Left forelimb (tissue), 1 donor: ENCODE data around the gene CBX7.
"Not testable (repeated sequence)": the region's sequence is repeated elsewhere in the genome, so short reads cannot be mapped to it uniquely, and the experiment has no call there.

ENCODE experiments used
- DNase-seq: peaks from one replicate; pipeline ENCODE4 v3.0.0-alpha.2; 2018; ENCODE audit warnings: low spot score

The CBX7 gene

DNA sequence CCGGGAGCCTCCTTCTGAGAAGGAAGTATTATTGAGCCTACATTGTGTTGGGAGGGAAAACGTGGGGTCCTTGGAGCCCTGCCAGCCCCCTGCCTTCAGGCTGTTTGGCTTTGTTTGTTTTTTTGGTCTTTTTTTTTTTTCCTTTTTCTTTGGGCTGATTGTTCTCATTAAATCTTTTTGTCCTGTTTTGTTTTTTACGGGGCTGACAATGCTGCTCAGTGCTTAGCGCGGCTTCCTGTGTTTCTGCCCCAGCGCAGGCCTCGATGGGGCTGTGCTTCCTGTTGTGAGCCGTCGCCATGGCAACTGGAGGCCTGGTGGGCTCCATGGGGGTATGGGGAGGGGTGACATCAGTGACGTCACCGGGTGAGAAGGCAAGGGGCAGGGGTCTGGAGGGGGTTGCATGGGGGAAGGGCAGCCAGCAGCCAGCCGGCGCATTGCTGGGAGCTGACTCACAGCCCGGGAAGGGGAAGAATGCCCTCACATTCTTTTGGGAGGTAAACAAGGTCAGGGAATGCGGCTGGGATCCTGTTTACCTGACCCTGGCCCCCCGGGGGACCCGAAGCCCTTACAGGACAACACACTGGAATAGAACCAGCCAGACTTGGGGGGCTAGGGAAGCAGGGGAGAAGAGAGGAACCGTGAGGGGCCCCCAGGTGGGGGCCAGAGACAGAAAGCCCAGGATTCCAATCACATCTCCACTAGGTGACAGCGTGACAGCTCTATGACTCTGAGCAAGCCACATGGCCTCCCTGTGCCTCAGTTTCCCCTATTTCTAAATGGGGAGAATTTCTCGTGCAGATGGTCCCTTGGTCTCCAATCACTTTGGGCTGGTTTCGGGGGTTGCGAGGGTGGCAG lies 22.2 kb upstream of the CBX7 start:
- peak; percentile 80 for DNase-seq

DNA sequence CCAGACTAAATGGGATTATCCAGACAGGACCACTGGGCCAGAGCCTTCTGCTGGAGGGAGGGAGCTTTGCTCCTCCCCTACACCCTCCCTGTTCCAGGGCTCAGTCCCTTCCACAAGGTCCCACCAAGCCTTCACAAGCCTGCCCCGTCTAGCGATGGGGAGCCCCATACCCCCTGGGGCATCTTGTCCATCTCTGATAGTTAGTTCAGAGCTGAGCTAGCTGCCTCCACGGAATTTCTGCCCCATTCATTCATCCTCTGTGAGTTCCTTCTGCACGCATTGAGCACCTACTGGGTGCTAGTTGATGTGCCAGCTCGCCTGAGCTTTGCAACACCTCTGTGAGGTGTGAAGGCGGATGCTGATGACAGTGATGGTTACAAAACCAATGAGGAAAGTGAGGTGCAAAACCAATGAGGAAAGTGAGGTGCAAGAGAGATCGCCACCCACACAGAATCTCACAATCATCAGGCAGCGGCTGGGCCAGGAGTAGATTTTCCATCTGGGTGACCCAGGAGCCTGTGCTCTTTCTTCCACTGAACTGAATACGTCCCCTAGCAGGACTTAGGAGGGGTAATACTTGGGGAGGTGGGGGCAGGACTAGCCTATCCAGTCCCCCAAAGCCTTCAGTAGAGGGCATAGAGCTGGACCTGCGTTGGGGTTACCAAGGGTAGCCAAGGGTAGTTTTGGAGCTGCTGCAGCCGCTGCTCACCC lies 21.5 kb upstream of the CBX7 start:
- DNase-seq: no peak

DNA sequence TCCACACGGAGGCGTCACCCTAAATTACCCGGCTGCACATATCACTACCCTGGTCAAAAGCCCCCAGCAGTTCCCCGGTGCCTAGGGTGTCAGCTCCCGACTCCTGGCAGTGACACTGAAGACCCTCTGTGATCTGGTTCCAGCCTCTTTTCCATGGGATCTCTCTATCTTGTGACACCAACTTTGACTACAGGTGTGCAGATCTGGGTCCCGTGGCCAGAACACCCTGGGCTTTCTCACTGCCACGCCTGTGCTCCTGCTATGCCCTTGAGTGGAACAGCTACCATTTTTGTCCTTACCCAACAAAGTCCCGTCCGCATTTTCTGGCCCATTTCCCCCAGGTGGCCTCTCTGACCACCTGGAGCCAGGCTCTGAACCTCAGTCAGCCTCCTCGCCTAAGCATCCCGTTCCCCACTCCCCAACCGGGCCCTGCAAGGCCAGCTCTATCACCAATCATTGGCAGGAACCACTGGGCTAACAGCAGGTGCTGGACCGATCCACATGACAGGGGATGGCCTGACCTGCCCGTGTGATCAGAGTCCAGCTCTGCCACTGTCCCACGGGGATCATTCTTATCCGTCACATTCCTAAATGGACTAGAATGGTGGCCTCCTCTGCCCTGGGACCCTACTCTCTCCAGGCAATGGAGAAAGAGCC lies 20.7 kb upstream of the CBX7 start:
- no peak for DNase-seq

DNA sequence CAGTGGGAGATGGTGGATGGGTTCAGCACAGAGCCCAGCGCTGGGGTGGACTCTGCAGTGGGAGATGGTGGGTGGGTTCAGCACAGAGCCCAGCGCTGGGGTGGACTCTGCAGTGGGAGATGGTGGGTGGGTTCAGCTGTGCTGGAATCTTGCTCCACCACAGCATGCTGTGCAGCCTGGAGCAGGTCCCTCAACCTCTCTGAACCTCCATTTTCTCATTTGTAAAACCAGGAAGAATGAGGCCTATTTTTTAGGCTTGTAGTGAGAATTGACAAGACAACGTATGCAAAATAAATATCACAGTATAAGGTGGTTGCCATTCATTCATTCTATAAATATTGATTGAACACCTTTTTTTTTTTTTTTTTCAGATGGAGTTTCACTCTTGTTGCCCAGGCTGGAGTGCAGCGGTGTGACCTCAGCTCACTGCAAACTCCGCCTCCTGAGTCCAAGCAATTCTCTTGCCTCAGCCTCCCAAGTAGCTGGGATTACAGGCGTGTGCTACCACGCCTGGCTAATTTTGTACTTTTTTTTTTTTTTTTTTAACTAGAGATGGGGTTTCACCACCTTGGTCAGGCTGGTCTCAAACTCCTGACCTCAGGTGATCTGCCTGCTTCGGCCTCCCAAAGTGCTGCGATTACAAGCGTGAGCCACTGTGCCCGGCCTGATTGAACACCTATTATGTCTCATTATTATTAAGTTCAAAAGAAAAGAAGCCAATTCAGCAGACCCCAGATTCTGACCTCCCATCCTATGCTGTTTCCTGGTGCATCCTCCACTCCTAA lies 20.0 kb upstream of the CBX7 start:
- not testable (repeated sequence) for DNase-seq

DNA sequence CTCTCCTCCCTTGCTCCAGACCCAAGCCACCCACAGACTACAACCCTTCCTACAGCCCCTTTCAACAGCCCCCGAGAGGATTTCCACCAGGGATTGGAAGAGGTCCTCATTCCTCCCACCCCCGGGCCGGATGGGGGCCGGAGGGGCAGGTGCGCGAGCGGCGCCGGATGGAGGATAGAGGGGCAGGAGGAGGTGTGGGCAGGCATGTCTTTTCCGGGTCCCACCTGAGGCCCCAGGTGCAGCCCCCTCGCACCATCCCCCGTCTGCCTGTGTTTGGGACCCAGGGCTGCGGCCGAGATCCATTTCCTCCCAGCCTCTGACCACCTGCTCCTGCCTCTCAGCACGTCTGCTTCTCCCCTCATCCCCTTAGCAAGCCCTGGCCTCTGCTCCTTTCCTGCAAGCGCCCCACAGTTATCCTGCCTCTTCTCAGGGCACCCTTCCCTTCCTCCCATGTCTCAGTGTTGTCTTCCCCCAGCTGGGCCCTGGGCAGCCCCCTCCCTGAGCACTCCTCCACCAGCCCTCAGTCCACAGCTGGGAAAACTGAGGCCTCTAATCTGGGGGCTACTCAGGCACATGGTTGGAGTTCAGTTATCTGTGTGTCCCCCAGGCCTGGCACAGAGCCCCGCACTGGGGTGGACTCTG lies 19.3 kb upstream of the CBX7 start:
- DNase-seq: no peak

DNA sequence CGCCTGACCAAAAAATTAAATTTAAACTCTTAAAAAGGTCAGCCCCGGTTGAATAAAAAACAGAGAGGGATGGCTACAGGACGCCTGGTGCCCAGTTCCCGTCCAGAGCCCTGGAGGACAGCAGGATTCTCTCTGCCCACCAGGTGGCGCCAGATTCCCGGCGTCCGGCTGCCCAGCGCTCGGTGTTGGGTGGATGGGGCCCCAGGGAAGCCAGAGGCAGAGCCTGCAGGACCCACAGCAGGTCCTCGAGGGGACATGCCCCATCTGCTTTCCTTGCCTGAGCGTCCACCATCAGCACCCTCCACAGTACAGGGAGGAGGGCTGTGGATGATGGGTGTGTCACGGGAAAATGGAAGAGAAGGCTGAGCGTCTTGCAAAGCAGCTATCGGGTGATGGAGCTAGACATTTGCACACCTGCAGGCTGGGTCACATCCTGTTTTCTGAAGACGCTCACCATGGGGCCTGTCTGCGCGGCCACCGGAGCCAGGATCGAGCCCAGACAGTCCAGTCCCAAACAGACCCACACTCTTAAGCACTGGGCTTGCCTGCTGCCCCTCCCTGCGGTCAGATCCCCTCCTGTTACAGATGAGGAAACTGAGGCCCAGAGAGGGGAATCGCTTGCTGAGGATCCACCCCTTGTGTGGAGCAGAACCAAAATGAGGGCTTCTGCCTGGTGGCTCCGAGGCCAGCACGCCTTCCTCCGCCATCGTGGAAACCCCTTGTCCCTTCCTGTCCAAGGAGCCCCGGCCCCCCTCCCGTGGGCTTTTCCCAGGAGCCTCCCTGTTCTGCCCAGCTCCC lies 18.5 kb upstream of the CBX7 start:
- DNase-seq: peak; percentile 90

DNA sequence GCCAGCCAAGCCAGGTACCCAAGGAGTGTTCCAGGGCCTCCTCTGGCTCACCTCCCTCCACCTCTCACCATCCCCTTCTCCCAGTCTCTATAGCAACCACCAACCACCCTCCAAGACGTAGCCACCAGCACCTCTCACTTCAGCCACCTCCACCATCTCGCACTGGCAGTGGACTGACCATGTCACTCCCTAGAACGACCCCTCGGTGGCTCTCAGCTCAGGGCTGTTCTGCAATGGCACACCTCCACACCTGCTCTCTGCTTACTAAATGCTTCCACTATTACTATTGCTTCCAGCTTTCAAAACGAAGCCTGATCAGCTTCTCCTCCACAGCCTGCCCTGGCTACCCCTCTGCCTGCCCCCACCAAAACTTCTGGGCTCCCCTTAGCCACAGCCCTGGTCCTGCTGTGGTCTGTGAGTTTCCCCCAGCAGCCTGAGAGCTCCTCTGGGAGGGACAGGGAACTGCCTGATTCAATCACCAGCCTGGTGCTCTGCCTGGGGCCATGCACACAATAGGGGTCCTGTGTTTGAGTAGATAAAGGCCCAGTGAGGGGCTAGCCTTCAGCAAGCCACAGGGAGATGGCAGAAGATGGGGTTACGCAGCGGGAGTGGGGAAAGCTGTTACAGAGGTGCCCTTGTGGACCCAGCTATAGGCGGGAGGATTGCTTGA lies 17.5 kb upstream of the CBX7 start:
- no peak for DNase-seq

DNA sequence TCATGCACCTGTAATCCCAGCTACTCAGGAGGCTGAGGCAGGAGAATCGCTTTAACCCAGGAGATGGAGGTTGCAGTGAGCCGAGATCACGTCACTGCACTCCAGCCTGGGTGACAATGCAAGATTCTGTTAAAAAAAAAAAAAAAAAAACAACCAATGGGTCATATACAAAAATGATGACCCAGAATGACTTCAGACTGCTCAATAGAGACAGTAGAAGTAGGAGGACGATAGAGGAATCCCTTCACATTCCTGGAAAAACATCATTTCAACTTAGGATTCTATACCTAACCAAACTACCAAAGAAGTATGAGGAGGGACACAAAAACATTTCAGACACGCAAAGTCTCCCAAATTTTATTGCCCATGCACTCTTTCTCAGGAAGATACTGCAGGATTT lies 14.1 kb upstream of the CBX7 start:
- no peak for DNase-seq

DNA sequence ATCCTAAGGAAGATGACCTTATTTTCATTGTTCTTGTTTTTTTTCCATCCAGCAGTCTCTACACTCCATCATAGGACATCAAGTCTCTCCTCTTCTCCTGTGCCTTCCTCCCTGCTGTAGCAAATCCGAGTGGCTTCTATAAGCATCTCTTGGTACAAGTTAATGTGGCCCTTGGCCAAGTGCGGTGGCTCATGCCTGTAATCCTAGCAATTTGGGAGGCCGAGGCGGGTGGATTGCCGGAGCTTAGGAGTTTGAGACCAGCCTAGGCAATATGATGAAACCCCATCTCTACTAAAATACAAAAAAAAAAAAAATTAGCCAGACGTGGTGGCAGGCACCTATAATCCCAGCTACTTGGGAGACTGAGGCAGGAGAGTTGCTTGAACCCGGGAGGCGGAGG lies 3.6 kb upstream of the CBX7 start:
- DNase-seq: not testable (repeated sequence)

DNA sequence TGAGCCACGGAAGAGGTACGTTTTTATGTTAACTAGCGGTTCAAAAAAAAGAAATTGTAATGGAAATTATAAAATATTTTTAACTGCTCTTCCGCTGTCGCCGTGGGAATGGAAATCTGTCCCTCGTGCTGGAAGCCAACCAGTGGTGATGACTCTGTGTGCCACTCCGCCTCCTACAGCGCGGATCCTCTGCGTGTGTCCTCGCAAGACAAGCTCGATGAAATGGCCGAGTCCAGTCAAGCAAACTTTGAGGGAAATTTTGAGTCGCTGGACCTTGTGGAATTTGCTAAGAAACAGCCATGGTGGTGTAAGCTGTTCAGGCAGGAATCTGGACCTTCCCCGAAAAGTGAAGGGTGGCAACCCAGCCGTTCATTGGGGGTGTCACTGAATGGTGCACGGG lies 2.9 kb upstream of the CBX7 start:
- DNase-seq: no peak

DNA sequence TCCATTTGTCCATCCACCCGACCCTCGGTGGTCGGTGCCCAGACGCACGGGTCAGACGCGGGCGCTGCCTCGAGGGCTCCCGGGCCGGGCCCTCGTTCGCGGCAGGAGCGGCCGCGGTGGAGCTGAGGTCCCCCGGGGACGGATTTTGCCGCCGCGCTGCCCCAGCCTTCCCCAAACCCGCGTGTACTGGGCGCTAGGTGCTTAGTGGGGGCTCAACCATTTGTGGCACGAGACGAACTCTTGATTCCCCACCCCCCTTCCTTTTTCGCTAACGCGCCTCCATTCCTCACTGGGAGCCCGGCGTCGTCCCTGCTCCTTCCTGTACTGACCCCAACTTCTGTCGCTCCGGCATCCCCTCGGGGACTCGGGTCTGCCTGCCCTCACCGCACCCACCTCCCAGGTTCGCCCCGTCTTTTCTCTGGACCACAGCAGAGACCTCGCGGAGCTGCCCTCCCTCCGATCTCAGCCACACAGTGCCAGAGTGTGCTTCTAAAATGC lies 789 bp upstream of the CBX7 start:
- no peak for DNase-seq

DNA sequence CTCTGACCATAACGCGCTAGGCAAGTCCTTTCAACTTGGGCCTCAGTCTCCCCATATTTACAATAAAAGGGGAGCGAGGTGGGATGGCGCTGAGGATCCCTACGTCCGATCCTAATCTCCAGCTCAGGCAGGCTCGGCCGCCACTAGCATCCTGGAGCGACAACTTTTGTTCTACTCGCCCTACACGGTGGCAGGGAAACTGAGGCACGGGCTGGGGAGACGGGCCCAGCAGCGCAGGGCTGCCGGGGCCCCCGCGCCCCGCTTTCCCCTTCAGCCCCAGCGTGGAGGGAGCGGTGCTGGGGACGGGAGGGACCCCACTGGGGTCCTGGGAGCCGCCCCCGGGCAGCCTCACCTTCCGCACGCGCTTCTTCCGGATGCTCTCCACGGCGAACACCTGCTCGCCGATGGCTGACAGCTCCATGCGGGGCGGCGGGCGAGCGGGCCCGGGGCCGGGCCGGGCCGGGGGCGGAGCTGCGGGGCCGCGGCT lies 413 bp downstream of the CBX7 start:
- DNase-seq: no peak

DNA sequence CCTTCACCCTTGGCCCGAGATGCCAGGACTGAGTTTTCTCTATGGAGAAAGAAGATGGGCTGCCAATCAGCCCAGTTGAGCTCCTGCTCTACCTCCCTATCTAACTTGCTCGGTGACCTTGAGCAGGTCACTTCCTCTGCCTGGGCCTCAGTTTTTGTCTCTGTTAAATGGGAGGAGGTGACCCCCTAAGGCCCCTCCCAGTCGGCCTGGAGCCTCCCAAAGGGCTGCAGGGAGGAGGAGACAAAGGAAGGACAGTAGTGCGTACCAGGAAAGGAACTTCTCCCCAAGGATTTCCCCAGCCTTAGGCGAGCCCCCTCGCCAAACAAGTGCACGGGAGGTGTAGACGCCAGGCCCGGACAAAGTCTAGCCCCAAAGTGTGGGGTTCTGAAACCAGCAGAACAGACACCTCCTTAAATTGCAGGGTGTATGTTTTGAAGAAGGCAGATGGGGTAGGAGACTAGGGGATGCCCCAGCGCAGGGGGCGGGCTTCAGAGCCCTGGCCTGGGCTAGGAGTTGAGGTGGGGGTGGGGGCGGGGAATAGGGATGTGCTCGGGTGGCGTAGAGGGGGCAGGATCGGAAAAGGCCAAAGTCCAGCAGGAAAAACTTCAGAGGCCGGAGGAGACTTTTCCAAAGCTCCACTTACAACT lies 1.0 kb downstream of the CBX7 start:
- DNase-seq: no peak

DNA sequence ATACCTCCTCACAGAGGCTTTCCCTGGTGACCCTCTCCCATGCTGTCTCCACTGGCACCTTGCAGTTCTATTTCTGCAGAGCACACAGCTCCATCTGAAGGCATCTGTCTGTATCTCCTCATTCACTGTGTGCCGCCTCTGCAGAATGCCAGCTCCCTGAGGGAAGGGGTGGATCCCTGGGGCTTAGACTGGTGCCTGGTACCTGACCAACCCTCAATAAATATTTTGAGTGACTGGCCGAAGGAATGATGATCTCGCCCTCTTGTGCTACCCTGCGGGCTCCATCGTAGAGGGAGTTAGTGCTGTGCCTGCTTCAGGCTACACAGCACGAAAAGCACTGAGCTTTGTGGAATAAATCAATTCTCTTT lies 1.6 kb downstream of the CBX7 start:
- DNase-seq: no peak

DNA sequence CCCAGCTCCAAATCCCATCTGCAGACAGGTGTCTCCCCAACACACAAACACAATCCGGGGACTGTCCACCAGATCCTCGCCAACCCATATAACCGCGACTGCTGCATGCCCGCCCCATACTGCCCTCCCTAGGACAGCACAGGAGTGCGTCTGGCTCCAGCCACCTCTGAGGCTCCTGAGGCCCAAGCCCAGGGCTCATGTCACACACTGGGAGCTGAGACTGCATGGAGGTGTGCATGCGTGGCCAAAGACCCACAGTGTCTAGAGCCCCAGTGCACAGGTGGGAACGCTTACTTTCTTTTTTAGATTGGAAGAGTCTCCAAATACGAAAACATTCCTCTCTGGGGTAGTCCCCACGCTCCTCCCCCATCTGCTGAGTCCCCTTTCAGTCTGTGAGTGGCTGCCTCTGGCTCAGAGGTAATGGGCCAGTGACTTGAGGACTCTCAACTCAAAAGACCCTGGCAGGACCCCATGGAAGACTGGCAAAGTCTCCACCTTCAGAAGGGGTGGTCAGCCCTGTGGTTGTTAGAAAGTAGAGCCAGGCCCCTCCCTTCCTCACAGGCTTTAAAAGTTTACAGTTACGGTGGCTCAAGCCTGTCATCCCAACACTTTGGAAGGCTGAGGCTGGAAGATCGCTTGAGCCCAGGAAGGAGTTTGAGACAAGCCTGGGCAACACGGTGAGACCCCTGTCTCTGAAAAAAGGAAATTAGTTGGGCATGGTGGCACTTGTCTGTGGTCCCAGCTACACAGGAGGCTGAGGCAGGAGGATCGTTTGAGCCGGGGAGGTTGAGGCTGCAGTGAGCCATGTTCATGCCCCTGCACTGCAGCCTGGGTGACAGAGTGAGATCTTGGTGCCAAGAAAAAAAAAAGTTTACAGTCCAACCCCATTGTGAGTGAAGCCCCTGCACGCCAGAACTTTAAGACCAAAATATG lies 2.3 kb downstream of the CBX7 start:
- DNase-seq: no peak

DNA sequence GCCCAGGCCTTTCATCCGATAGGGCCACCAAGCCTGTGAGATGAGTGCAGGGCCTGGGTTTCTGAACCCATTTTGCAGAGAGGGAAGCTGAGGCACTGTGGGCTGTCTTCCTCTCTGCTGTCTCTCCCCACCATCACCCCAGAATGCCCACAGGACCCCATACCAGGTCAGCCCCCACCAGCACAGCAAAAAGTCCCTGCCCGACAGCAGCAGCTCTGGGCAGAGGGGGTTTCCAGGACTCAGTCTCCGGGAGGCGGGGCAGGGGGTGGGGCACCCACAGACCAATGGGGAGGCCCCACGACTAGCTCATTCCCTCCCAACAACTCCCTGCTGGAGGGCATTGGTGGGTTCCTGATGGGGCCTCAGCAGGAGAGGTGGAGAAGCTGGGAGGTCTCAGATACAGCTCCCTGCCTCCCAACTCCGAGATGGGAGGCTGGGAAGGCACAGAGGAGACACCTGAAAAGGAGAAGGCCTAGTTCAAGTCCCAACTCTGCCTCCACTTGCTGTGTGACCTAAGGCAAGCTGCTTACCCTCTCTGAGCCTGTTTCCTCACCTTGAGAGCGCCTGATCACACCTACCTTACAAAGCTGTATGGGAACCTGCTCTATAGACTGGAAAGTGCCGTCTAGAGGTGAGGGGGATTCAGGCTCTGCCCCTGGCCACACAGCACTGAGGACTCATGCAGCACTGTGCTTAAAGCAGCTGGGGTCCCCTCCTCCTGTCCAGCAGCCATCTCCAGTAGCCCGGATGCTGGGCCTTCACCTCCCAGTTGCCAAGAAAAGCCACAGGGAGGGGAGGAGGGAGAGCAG lies 3.5 kb downstream of the CBX7 start:
- peak; percentile 62 for DNase-seq

DNA sequence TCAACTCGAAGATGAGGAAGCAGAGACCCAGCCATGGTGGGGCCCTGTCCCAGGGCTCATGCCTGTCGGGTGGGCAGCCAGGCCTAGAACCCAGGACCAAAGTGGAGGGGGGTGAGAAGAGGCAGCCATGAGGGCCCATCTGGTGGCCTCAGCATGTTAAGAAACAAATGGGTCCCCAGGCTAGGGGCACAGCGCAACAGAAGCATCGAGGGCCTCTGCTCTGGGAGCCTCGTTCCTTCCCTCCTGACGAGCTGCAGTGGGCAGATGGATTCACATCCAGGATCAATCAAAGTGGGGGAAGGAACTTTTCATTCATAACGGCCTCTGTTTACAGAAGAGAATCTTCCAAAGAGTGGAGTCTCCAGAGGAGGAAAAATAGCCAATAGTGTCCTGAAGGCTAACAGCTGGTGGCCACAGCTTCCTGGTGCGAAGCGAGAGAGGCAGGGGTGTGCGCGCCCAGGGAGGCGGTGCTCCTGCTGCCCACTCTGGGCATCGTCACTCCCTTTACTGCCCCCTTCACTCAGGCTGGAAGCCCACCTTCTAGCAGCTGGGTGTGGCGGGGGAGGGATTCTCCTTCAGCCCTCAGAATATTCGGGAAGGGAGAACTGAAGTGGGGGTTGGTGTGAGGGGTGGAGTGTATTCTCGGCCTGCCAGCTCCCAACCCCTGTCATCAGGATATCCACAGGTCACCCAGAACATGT lies 4.3 kb downstream of the CBX7 start:
- DNase-seq: peak; percentile 57
